Osteoblast (primary cell): ENCODE data around the gene TOR1A. TPM values are rescaled to one million over a fixed set of nuclear protein-coding genes. Genes with fewer than 3 reads are reported as not detected.

ENCODE experiments used
- DNase-seq: peaks from one replicate; pipeline ENCODE4 v3.0.0; 2011; ENCODE audit warnings: low spot score, mixed read lengths; ENCODE audit not compliant: insufficient read length; ENCODE audit errors: missing footprints
- H2AFZ ChIP-seq: 2 replicates; pipeline ENCODE4 v1.6.0; 2011; ENCODE audit warnings: mild to moderate bottlenecking, low read length
- H3K27ac ChIP-seq: 2 replicates; pipeline ENCODE4 v1.5.1; 2011; ENCODE audit warnings: mild to moderate bottlenecking, low read depth, low read length, moderate library complexity
- H3K27me3 ChIP-seq: 2 replicates; pipeline ENCODE4 v1.6.0; 2012; ENCODE audit warnings: mild to moderate bottlenecking, control low read depth, inconsistent platforms, low read length, moderate library complexity; ENCODE audit not compliant: insufficient read depth
- H3K36me3 ChIP-seq: 2 replicates; pipeline ENCODE4 v1.5.1; 2011; ENCODE audit warnings: mild to moderate bottlenecking, low read length, control low read depth, moderate library complexity; ENCODE audit not compliant: insufficient read depth
- H3K4me1 ChIP-seq: 2 replicates; pipeline ENCODE4 v1.5.1; 2011; ENCODE audit warnings: mild to moderate bottlenecking, low read length, control low read depth, moderate library complexity; ENCODE audit not compliant: insufficient read depth
- H3K4me2 ChIP-seq: 2 replicates; pipeline ENCODE4 v1.6.0; 2011; ENCODE audit warnings: mild to moderate bottlenecking, low read length; ENCODE audit not compliant: insufficient read depth
- H3K4me3 ChIP-seq: fragments of 200-600 bp; sonication (generic); 3 replicates; pipeline ENCODE4 v1.5.1; 2012; ENCODE audit warnings: mild to moderate bottlenecking, low read length, inconsistent platforms; ENCODE audit not compliant: insufficient read depth
- H3K79me2 ChIP-seq: 2 replicates; pipeline ENCODE4 v1.6.0; 2012; ENCODE audit warnings: mild to moderate bottlenecking, low read length, control low read depth, inconsistent platforms; ENCODE audit not compliant: insufficient read depth
- H3K9me3 ChIP-seq: 2 replicates; pipeline ENCODE4 v1.5.1; 2011; ENCODE audit warnings: low read depth, low read length, control low read depth
- H4K20me1 ChIP-seq: 2 replicates; pipeline ENCODE4 v1.6.0; 2012; ENCODE audit warnings: mild to moderate bottlenecking, low read length, control low read depth; ENCODE audit not compliant: insufficient read depth
- CTCF ChIP-seq: IDR thresholded peaks from 2 replicates; pipeline ENCODE4 v1.5.1; 2011; ENCODE audit warnings: mild to moderate bottlenecking, low read depth, low read length, moderate library complexity; ENCODE audit errors: extremely low read depth
- total RNA-seq: library from RNA; depleted of rRNA; stranded (reverse); fragments of >200 nt; gene quantifications from 2 replicates; pipeline ENCODE4 v1.2.3, GENCODE V29; 2012

TOR1A gene
- total RNA-seq, 1 donor, result 52.1 TPM

DNA sequence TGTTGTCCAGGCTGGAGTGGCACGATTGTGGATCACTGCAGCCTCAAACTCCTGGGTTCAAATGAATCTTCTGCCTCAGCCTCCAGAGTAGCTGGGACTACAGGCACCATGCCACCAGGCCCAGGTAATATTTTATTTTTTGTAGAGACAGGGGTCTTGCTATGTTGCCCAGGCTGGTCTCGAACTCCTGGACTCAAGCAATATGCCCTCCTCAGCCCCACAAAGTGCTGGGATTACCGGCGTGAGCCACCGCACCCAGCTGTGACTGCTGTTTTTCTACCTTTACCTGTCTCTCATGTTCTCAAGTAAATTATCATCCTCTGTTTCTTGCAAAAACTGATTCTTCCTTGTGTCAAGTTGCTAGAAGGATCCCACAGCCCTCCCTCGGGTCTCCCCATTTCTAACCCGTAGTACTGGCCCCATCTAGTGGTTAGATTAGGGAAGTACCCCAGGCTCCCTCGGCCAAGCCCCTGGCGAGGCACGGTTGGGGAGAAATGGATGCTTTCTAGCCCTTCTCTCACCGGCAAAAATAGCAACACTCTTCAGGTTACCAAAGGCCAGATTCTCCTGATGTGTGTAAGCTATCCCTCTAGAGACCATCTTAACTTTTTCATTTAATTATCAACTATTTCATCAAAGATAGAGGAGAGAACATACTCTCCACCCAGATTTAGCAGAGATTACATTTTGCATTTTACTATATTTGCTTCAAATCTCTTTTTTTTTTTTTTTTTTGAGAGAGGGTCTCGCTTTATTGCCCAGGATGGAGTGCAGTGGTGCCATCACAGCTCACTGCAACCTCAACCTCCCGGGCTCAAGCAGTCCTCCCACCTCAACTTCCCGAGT lies 40.2 kb downstream of the TOR1A start:
- Histone ChIP-seq H3K4me2 (no peak overlapping the region), H2AFZ (no peak overlapping the region), H3K27me3 (peaks cover 3% of the 10 kb centered on the region), H3K9me3 (no peaks in the 10 kb centered on the region), H3K4me3 (no peak overlapping the region), H3K27ac (no peak overlapping the region), H3K79me2 (no peaks in the 10 kb centered on the region), H4K20me1 (no peaks in the 10 kb centered on the region), H3K4me1 (peaks cover 7% of the 10 kb centered on the region), H3K36me3 (no peaks in the 10 kb centered on the region)
- DNase-seq, result peak; percentile 93
- TF ChIP-seq CTCF, result peak; percentile 92

DNA sequence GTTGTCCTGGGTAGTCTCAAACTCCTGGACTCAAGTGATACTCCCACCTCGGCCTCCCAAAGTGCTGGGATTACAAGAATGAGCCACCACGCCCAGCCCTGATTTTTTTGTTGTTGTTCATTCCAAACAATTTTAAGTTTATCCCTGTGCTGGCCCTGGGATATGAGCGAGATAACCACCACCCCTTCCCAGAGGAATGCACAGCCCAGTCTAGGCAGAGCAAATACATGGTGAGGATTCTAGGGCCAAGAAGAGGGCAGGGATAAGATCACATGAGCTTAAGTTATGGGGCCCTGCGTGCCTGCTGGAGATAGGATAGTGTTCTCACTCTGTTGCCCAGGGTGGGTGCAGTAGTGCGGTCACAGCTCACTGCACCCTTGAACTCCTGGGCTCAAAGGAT lies 42.0 kb downstream of the TOR1A start:
- no peaks in the 10 kb centered on the region for H3K36me3 ChIP-seq
- H3K4me1 ChIP-seq, result peaks cover 15% of the 10 kb centered on the region
- H3K27me3 ChIP-seq, result no peaks in the 10 kb centered on the region
- H3K4me2 ChIP-seq, result no peak overlapping the region
- no peak overlapping the region for H3K27ac ChIP-seq
- peak; percentile 87 for DNase-seq
- no peaks in the 10 kb centered on the region for H3K9me3 ChIP-seq
- TF ChIP-seq CTCF, result no peak
- no peak overlapping the region for H3K4me3 ChIP-seq
- H4K20me1 ChIP-seq, result no peaks in the 10 kb centered on the region
- H2AFZ ChIP-seq, result peak overlapping the region; percentile 41
- H3K79me2 ChIP-seq, result no peaks in the 10 kb centered on the region

- TF ChIP-seq CTCF, result no peak
Measured at GRCh38 chr9:129781131-129781530, 42.8 kb downstream of the TOR1A start.

GRCh38 chr9:129779560-129780190 lies 44.3 kb downstream of the TOR1A start:
- no peaks in the 10 kb centered on the region for H4K20me1 ChIP-seq
- no peaks in the 10 kb centered on the region for H3K36me3 ChIP-seq
- TF ChIP-seq CTCF, result no peak
- DNase-seq, result no peak
- no peak overlapping the region for H2AFZ ChIP-seq
- H3K27me3 ChIP-seq, result no peaks in the 10 kb centered on the region
- no peaks in the 10 kb centered on the region for H3K9me3 ChIP-seq
- no peaks in the 10 kb centered on the region for H3K79me2 ChIP-seq
- peaks cover 24% of the 10 kb centered on the region for H3K4me1 ChIP-seq
- H3K27ac ChIP-seq, result no peak overlapping the region
- no peak overlapping the region for H3K4me3 ChIP-seq
- H3K4me2 ChIP-seq, result no peak overlapping the region

More at GRCh38 chr9:129781131-129781530, 42.8 kb downstream of the TOR1A start:
- Histone ChIP-seq H3K4me1 (peaks cover 23% of the 10 kb centered on the region), H3K27ac (no peak overlapping the region), H3K4me3 (no peak overlapping the region), H4K20me1 (no peaks in the 10 kb centered on the region), H3K79me2 (no peaks in the 10 kb centered on the region), H3K9me3 (no peaks in the 10 kb centered on the region), H3K4me2 (no peak overlapping the region), H3K36me3 (no peaks in the 10 kb centered on the region), H2AFZ (no peak overlapping the region), H3K27me3 (no peaks in the 10 kb centered on the region)
- DNase-seq, result no peak
